MM.1S (cell line): ENCODE results near the gene LRP6.

Experiments used
- DNase-seq: peaks from one replicate; pipeline ENCODE4 v3.0.0-alpha.2; 2015
- H2AFZ ChIP-seq: fragments of 300-600 bp; sonication (generic); 2 replicates; pipeline ENCODE4 v1.6.0; 2016; ENCODE audit warnings: antibody characterized with exemption, low read length
- H3F3A ChIP-seq: fragments of 300-600 bp; sonication (generic); 2 replicates; pipeline ENCODE4 v1.6.1; 2016; ENCODE audit warnings: mild to moderate bottlenecking, antibody characterized with exemption, low read length, moderate library complexity, mixed read lengths; ENCODE audit not compliant: insufficient read depth
- H3K27ac ChIP-seq: fragments of 300-600 bp; sonication (generic); 2 replicates; pipeline ENCODE4 v1.5.1; 2016; ENCODE audit warnings: mild to moderate bottlenecking, low read length
- H3K27me3 ChIP-seq: fragments of 300-600 bp; sonication (generic); replicated peaks from 2 replicates; pipeline ENCODE4 v1.6.0; 2016; ENCODE audit warnings: low read length; ENCODE audit not compliant: insufficient read depth
- H3K36me3 ChIP-seq: fragments of 300-600 bp; sonication (generic); replicated peaks from 2 replicates; pipeline ENCODE4 v1.6.1; 2016; ENCODE audit warnings: mild to moderate bottlenecking, low read length, mixed read lengths; ENCODE audit not compliant: insufficient read depth
- H3K4me1 ChIP-seq: fragments of 300-600 bp; sonication (generic); 2 replicates; pipeline ENCODE4 v1.6.1; 2016; ENCODE audit warnings: low read length, mixed read lengths
- H3K4me2 ChIP-seq: fragments of 300-600 bp; sonication (generic); 2 replicates; pipeline ENCODE4 v1.6.0; 2016; ENCODE audit warnings: low read depth, low read length
- H3K4me3 ChIP-seq: fragments of 300-600 bp; sonication (generic); 2 replicates; pipeline ENCODE4 v1.5.1; 2016; ENCODE audit warnings: low read length, mixed read lengths
- H3K79me2 ChIP-seq: fragments of 300-600 bp; sonication (generic); 2 replicates; pipeline ENCODE4 v1.6.1; 2016; ENCODE audit warnings: mixed run types, low read length, mixed read lengths
- H3K9ac ChIP-seq: fragments of 300-600 bp; sonication (generic); 2 replicates; pipeline ENCODE4 v1.6.1; 2016; ENCODE audit warnings: low read length, mixed read lengths
- H3K9me2 ChIP-seq: fragments of 300-600 bp; sonication (generic); replicated peaks from 2 replicates; pipeline ENCODE4 v1.6.1; 2016; ENCODE audit warnings: mild to moderate bottlenecking, low read length, mixed read lengths; ENCODE audit not compliant: insufficient read depth
- H3K9me3 ChIP-seq: fragments of 300-600 bp; sonication (generic); replicated peaks from 2 replicates; pipeline ENCODE4 v1.6.1; 2016; ENCODE audit warnings: mild to moderate bottlenecking, low read length, mixed read lengths; ENCODE audit not compliant: insufficient read depth
- H4K20me1 ChIP-seq: fragments of 300-600 bp; sonication (generic); 2 replicates; pipeline ENCODE4 v1.6.1; 2016; ENCODE audit warnings: mild to moderate bottlenecking, low read length, moderate library complexity, mixed read lengths; ENCODE audit not compliant: insufficient read depth
- EZH2 ChIP-seq: fragments of 300-600 bp; sonication (generic); optimal IDR thresholded peaks from 2 replicates; pipeline ENCODE3; 2017; ENCODE audit warnings: low read depth, mild to moderate bottlenecking, antibody characterized with exemption, low read length, mixed read lengths
- EZH2phosphoT487 ChIP-seq: fragments of 300-600 bp; sonication (generic); IDR thresholded peaks from 2 replicates; pipeline ENCODE4 v1.6.1; 2018; ENCODE audit warnings: antibody characterized with exemption, low read length
- TF ChIP-seq, protein P1 (sequence below): fragments of 300-600 bp; sonication (generic); IDR thresholded peaks from 2 replicates; pipeline ENCODE4 v1.5.1; 2016; ENCODE audit warnings: antibody characterized with exemption, low read length, mixed read lengths

The LRP6 gene

DNA sequence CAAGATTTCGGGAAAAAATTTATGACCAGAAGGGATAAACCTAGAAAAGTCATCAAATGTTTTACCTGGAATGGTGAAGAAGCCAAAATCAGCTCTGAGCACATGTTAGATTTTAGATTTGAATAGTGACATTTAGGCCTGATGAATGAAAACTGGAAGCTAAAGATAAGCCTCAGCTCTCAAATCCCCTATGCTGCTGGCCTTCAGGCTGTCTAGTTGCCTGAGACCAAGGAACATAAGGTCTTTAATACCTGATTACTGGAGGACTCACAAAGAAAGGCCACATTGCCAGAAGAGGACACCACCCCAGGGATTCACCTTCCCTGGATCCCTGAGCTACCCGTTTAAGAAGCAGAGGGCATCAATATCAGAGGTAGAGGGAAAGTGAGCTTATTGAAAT lies 139.5 kb downstream of the LRP6 start:
- no peaks in the 10 kb centered on the region for H3K36me3 ChIP-seq
- no peak overlapping the region for H2AFZ ChIP-seq
- no peak overlapping the region for H3K4me2 ChIP-seq
- no peaks in the 10 kb centered on the region for H3K9me3 ChIP-seq
- H3K79me2 ChIP-seq: no peaks in the 10 kb centered on the region
- no peaks in the 10 kb centered on the region for H3K4me1 ChIP-seq
- no peak overlapping the region for H3K4me3 ChIP-seq
- no peaks in the 10 kb centered on the region for H4K20me1 ChIP-seq
- H3F3A ChIP-seq: no peaks in the 10 kb centered on the region
- no peak for DNase-seq
- H3K9ac ChIP-seq: no peak overlapping the region
- TF ChIP-seq EZH2phosphoT487 (no peak), EZH2 (no peak)
- TF ChIP-seq, protein P1, sequence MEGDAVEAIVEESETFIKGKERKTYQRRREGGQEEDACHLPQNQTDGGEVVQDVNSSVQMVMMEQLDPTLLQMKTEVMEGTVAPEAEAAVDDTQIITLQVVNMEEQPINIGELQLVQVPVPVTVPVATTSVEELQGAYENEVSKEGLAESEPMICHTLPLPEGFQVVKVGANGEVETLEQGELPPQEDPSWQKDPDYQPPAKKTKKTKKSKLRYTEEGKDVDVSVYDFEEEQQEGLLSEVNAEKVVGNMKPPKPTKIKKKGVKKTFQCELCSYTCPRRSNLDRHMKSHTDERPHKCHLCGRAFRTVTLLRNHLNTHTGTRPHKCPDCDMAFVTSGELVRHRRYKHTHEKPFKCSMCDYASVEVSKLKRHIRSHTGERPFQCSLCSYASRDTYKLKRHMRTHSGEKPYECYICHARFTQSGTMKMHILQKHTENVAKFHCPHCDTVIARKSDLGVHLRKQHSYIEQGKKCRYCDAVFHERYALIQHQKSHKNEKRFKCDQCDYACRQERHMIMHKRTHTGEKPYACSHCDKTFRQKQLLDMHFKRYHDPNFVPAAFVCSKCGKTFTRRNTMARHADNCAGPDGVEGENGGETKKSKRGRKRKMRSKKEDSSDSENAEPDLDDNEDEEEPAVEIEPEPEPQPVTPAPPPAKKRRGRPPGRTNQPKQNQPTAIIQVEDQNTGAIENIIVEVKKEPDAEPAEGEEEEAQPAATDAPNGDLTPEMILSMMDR: no peak
- no peak overlapping the region for H3K27ac ChIP-seq
- H3K27me3 ChIP-seq: no peaks in the 10 kb centered on the region
- no peaks in the 10 kb centered on the region for H3K9me2 ChIP-seq

DNA sequence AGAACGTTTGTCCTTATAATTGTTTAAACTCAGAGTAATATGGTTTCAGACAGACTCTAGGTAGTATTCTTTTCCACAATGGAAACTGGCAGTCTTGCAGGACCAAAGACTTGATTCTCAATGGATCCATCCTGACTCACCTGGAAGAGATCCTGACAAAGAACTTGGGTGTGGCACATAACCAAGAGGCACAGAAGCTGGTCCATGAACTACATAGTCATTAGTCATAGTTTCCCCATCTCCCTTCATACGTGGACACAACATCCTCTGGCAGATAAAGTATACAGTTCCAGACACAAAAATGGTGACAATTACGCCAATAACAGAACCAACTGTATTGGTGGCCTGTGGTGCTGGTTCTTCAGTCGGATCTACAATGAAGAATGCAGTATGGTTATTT lies 140.3 kb downstream of the LRP6 start:
- Histone ChIP-seq H3K9ac (no peak overlapping the region), H3K27ac (no peak overlapping the region), H4K20me1 (no peaks in the 10 kb centered on the region), H3K9me3 (no peaks in the 10 kb centered on the region), H3K9me2 (no peaks in the 10 kb centered on the region), H3K4me1 (no peaks in the 10 kb centered on the region), H3K4me2 (no peak overlapping the region), H3K27me3 (no peaks in the 10 kb centered on the region), H3F3A (no peaks in the 10 kb centered on the region), H3K79me2 (no peaks in the 10 kb centered on the region), H3K36me3 (no peaks in the 10 kb centered on the region), H3K4me3 (no peak overlapping the region), H2AFZ (no peak overlapping the region)
- no peak for DNase-seq
- TF ChIP-seq EZH2: no peak

DNA sequence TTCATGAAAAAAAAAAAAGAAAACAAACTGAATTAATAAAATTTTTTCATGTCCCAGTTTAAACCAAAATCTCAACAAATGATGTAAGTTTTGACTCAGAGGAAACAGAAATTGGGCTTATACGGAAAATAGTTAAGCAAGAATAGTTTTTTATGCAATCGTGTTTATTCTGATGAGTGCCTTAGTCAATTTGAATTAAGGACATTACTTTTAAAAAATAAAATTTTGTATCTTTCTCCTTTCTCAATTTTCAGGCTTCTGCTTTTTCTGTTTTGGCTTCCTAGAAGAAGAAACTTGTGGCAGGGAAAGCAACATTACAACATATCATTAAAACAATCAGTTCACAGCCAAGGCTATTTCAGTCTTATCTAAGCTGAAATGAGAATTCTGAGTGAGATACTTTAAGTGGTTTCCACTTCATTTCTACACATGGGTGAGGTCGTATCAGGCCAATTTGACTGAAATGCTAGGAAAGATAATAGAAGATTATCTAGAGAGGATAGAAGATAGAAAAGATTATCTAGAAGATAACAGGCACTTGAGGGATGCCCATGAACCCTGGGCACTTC lies 143.7 kb downstream of the LRP6 start:
- H3K9ac ChIP-seq: no peak overlapping the region
- TF ChIP-seq EZH2phosphoT487 (no peak), EZH2 (no peak)
- TF ChIP-seq, protein P1: no peak
- no peak overlapping the region for H3K4me2 ChIP-seq
- no peaks in the 10 kb centered on the region for H4K20me1 ChIP-seq
- H3K36me3 ChIP-seq: no peaks in the 10 kb centered on the region
- H3F3A ChIP-seq: no peaks in the 10 kb centered on the region
- H2AFZ ChIP-seq: no peak overlapping the region
- H3K9me2 ChIP-seq: no peaks in the 10 kb centered on the region
- H3K27me3 ChIP-seq: no peaks in the 10 kb centered on the region
- no peak overlapping the region for H3K27ac ChIP-seq
- H3K4me1 ChIP-seq: 0 out of 2 replicates have a peak, but pooled peaks cover 5% of the 10 kb centered on the region
- no peaks in the 10 kb centered on the region for H3K9me3 ChIP-seq
- no peaks in the 10 kb centered on the region for H3K79me2 ChIP-seq
- H3K4me3 ChIP-seq: no peak overlapping the region
- DNase-seq: no peak

GRCh38 chr12:12121061-12121460 lies 145.8 kb downstream of the LRP6 start:
- Histone ChIP-seq H3K9me2 (no peaks in the 10 kb centered on the region), H3K27me3 (no peaks in the 10 kb centered on the region), H3K4me3 (no peak overlapping the region), H3K9me3 (no peaks in the 10 kb centered on the region), H3K36me3 (no peaks in the 10 kb centered on the region), H3K27ac (no peak overlapping the region), H3K9ac (no peak overlapping the region), H3K4me2 (no peak overlapping the region), H3K4me1 (0 out of 2 replicates have a peak, but pooled peaks cover 5% of the 10 kb centered on the region), H3K79me2 (no peaks in the 10 kb centered on the region), H4K20me1 (no peaks in the 10 kb centered on the region), H2AFZ (no peak overlapping the region), H3F3A (no peaks in the 10 kb centered on the region)
- no peak for TF ChIP-seq EZH2phosphoT487
- TF ChIP-seq, protein P1: no peak
- DNase-seq: no peak
